Measurements from ENCODE around the gene ELOVL3. TPM values are rescaled to one million over a fixed set of nuclear protein-coding genes. Genes with fewer than 3 reads are reported as not detected.

Gene ELOVL3
- total and polyA plus RNA-seq, 2 of the 13 experiments (the other 11 are each of a cell fraction or from before 2014, with no cell fraction given): 0.58 to 0.69 TPM

DNA sequence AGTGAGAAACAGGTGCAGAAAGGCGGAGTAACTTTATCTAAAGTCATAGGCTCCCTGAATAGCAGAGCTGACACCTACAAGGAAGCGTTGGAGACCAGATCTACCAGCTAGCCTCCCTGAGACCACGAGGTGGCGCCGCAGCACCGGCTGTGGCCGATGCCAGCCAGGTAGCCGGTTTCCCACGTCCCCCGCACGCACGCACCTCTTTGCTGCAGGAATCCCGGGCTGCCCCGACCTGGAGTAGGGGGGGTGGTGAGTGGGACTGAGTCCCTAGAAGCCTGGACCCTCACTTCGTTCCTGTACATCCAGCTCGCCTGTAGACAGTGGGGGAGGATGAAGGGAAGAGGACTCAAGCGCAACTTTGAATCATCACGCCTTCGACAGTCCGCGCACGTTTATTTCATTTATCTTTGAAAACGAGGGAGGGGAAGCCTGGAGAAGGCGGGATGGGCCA, 3.7 kb downstream of the ELOVL3 start (continued):
- TF ChIP-seq, protein P1, sequence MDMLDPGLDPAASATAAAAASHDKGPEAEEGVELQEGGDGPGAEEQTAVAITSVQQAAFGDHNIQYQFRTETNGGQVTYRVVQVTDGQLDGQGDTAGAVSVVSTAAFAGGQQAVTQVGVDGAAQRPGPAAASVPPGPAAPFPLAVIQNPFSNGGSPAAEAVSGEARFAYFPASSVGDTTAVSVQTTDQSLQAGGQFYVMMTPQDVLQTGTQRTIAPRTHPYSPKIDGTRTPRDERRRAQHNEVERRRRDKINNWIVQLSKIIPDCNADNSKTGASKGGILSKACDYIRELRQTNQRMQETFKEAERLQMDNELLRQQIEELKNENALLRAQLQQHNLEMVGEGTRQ (IDR thresholded peaks at IDR 0.05; ENCODE audit: low read depth, low read length): no peak
- TF ChIP-seq, protein P1 (CRISPR knock-in tag; IDR thresholded peaks at IDR 0.05; ENCODE audit: borderline replicate concordance): no peak
- TF ChIP-seq MBD4 (IDR thresholded peaks at IDR 0.05; ENCODE audit: borderline replicate concordance, low read length) (no peak), NONO (IDR thresholded peaks at IDR 0.05) (no peak), NONO (CRISPR knock-in tag; conservative IDR thresholded peaks at IDR 0.05) (no peak), ZNF317 (CRISPR knock-in tag; IDR thresholded peaks at IDR 0.05) (no peak), ZNF230 (CRISPR knock-in tag; IDR thresholded peaks at IDR 0.05) (no peak), RNF219 (CRISPR knock-in tag; IDR thresholded peaks at IDR 0.05) (no peak), SMYD3 (CRISPR knock-in tag; IDR thresholded peaks at IDR 0.05) (no peak), ZKSCAN5 (CRISPR knock-in tag; IDR thresholded peaks at IDR 0.05) (no peak), ZNF616 (CRISPR knock-in tag; IDR thresholded peaks at IDR 0.05; ENCODE audit: low read depth) (no peak), BCLAF1 (IDR thresholded peaks at IDR 0.05) (no peak), ZNF337 (CRISPR knock-in tag; IDR thresholded peaks at IDR 0.05; ENCODE audit: borderline replicate concordance, low read depth) (no peak), ZNF687 (CRISPR knock-in tag; IDR thresholded peaks at IDR 0.05) (peak; percentile 82), ZBTB7A (CRISPR knock-in tag; IDR thresholded peaks at IDR 0.05) (0 out of 2 replicates have a peak, but pooled peaks have one; percentile 35)
- TF ChIP-seq, protein P2, sequence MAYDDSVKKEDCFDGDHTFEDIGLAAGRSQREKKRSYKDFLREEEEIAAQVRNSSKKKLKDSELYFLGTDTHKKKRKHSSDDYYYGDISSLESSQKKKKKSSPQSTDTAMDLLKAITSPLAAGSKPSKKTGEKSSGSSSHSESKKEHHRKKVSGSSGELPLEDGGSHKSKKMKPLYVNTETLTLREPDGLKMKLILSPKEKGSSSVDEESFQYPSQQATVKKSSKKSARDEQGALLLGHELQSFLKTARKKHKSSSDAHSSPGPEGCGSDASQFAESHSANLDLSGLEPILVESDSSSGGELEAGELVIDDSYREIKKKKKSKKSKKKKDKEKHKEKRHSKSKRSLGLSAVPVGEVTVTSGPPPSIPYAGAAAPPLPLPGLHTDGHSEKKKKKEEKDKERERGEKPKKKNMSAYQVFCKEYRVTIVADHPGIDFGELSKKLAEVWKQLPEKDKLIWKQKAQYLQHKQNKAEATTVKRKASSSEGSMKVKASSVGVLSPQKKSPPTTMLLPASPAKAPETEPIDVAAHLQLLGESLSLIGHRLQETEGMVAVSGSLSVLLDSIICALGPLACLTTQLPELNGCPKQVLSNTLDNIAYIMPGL (CRISPR knock-in tag; IDR thresholded peaks at IDR 0.05; ENCODE audit: borderline replicate concordance in 1 of 2, low read depth in 1 of 2): peak; percentile 48 to 81; a peak in 2 of 4 replicates

All from HepG2 (cell line).